GM12872 (cell line): ENCODE measurements around the gene KIAA1671.

ENCODE experiments used
- TF ChIP-seq, protein P1 (sequence below): IDR thresholded peaks from 3 replicates; pipeline ENCODE4 v1.5.1; 2011; ENCODE audit warnings: low read depth, mild to moderate bottlenecking, low read length, moderate library complexity; ENCODE audit not compliant: insufficient read depth

KIAA1671 gene

DNA sequence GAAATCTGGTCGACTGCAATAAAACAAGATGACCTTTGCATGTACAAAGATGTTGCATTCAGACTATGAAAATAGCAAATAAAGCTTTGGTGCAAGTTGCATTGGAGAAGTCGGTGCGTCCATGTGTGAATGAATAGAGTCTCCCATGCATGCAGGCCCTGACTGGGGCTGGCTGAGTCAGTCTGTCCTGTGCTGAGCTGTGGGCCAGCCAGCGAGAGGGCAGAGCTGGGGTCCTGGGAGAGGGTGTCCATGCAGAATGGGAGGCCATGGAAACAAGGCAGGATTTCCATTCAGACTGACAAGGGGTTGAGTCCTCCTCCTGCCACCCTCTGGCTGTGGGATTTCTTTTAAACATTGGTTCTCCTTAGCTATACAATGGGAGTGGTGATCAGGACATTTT is 244.8 kb downstream of the KIAA1671 start:
- TF ChIP-seq, protein P1, sequence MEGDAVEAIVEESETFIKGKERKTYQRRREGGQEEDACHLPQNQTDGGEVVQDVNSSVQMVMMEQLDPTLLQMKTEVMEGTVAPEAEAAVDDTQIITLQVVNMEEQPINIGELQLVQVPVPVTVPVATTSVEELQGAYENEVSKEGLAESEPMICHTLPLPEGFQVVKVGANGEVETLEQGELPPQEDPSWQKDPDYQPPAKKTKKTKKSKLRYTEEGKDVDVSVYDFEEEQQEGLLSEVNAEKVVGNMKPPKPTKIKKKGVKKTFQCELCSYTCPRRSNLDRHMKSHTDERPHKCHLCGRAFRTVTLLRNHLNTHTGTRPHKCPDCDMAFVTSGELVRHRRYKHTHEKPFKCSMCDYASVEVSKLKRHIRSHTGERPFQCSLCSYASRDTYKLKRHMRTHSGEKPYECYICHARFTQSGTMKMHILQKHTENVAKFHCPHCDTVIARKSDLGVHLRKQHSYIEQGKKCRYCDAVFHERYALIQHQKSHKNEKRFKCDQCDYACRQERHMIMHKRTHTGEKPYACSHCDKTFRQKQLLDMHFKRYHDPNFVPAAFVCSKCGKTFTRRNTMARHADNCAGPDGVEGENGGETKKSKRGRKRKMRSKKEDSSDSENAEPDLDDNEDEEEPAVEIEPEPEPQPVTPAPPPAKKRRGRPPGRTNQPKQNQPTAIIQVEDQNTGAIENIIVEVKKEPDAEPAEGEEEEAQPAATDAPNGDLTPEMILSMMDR: no peak

DNA sequence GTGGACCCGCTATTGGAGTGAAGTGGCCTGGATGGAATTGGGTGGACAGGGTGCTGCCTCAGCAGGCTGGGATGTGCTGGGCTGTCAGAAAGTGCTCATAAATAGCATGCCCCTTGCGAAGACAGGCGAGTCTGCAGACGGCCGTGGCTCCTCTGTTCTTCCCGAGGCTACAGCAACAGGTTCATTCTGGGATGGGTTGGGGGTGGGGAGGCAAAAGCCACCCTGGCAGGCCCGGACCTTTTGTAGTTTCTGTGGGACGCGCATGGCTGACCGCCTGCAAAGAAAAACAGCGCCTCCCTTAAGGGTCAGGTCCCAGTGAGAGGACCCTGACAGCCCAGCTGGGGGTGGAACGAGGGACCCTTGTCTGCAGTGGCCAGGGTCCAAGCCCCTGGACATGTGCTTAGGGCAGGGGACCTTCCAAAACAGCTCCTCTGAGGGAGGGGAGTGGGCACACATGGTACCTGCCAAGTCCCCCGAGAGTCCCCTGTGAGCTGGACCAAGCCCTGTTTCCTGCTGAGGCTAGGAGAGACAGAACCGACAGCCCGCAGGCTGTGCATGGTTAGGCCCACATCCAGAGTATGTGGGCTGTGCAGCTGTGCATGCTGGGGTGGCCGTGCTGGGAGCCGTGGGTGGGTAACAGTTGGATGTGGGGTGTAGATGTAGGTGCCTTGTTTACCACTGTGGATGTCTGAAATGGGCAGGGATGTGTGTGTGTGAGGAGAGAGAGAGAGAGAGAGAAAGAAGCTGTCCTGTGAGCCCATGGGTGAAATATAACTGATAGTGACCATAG is 247.4 kb downstream of the KIAA1671 start, which contains the start of gene CRYBB3:
TSS of gene CRYBB3 (plus strand) at position 128 of the 790 bp plus-strand sequence. CDS start 1,539 bp downstream, outside the sequence.
- TF ChIP-seq, protein P1: no peak

DNA sequence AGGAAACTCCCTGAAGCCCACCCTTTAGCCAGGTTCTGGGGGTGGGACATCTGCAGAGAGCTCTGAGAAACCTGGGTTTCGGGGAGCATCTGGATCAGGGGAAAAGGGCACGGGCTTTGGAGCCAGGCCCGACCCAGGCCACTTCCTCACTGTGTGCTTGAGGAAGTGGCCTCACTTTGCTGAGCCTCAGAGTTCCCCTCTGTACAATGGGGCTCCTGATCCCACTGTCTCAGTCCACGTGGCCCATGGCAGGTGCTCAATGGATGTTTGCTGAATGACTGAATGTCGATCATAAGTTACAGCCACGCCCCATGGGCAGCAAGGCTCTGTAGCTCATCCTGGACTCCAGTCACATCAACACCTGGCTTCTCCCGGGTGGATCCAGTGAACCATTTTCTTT is 248.5 kb downstream of the KIAA1671 start:
- TF ChIP-seq, protein P1: no peak

DNA sequence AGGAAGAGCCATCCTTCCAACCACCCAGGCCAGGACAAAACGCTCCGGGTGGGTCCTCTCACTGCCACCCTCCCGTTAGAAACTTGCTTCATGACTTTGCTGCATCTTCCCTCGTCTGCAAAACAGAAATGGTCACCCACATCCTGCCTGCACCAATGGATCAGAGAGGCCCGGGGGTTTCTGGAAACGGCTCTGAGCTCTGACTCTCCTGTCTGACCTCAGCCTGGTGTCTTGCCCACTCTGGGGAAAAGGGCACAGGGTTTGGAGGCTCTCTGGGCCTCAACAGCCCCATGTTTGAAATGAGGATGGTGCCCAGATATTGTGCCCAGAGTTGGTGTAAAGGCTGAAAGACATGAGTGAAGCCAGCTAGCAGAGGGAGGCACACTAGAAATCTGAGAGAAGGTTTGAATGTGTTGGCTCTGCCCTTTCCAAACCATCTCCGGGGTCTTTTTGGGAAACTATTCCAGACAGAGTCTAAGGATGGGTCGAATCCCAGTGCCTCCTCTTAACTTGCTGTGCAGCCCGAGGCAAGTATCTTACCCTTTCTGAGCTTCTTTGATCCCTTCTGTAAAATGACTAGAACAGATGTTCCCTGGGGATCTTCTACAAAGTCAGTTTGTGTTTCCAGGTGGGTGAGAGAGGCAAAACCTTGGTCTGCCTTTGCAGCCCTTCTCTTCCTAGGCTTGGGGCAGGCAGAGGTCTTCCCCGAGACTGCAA is 249.2 kb downstream of the KIAA1671 start:
- TF ChIP-seq, protein P1: no peak

DNA sequence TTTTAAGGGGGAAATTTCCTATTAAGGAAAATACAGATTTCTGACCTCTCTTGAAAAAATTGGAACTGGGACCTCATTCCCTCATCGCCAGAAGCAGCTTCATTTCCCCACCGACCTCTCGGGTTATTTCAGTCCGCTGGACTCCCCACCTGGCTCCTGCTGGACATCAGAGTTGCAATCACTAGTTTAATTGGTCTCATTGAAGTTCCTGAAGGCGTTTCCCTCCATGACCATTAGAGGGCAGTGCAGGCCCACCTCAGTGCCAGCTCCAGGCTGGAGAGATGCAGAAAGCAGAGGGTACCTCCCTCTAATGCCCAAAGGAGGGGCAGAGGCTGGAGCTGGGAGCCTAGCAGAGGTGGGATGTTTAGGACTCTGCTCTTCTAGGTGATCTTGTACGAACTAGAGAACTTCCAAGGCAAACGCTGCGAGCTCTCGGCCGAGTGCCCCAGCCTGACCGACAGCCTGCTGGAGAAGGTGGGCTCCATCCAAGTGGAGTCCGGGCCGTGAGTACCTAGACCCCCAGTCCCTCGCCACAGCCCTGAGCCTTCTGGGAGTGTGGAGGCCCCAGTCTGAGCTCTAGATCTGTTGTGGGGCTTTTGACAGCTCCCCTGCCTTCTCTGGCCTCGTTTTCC is 249.9 kb downstream of the KIAA1671 start:
- TF ChIP-seq, protein P1: peak; percentile 91

DNA sequence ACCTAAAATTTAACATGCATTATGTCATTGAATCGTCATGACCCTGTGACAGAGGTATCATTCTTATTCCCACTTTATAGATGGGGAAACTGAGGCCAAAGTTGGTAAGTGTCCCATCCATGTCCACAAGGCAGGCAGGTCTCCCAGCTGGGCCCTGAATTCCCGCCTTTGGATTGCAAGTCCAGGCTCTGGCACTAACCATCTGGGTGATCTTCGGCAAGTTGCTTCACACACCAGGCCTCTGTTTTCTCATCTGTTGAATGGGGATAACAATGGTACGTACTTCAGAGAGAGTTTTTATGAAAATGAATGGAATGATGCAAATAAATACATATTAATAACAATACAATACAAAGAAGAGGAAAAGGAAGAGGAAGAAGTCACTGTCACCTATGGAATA is 250.6 kb downstream of the KIAA1671 start:
- TF ChIP-seq, protein P1: no peak

DNA sequence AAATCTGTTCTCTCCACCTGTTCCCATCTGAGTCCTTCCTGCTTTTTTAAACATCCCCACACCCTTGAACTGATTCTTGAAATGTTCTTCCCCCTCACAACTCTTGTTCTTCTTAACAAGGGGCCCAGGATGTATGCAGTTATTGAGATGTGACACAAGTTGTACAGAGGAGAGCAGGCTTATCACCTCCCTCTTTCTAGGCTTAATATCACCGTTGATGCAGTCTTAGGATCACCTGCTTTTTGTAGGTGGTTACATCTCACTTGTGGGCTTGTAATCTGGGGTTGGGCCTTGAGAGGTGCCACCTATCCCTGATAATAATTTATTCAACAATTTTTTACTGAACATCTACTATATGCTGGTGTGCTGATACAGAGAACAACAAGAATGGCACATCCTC is 253.3 kb downstream of the KIAA1671 start:
- TF ChIP-seq, protein P1: no peak
